GM12878 (cell line): ENCODE measurements around the gene NAGK. TPM values are rescaled to one million over a fixed set of nuclear protein-coding genes. Genes with fewer than 3 reads are reported as not detected.

Experiments
- ATAC-seq: fragments of 200-7000 bp; cut with Tn5 transposase; 3 replicates; pipeline ENCODE4 v1.9.1; 2020; ENCODE audit warnings: mild to moderate bottlenecking, moderate library complexity
- BruUV-seq: library from RNA; stranded (reverse); fragments of 400-500 nt; replicated peaks from 2 replicates; lab custom pipeline; 2021; lab: Mats Ljungman, UMichigan
- CTCF ChIA-PET: fragments of 300-600 bp; sonication (Branson Sonifier 250); formaldehyde crosslinking; extraction: SDS; loops from one replicate; lab custom pipeline; 2021; ENCODE audit warnings: inconsistent platforms; lab: Yijun Ruan, JAX
- POLR2A ChIA-PET: fragments of 350-600 bp; formaldehyde crosslinking; extraction: SDS; loops from one replicate; lab custom pipeline; 2021; ENCODE audit warnings: inconsistent platforms; lab: Charles Lee
- RAD21 ChIA-PET: fragments of 300-600 bp; sonication (Branson Sonifier 250); formaldehyde crosslinking; loops from one replicate; lab custom pipeline; 2023; ENCODE audit warnings: antibody characterized with exemption; ENCODE audit not compliant: unreplicated experiment; lab: Charles Lee
- SMC1A ChIA-PET: fragments of 300-600 bp; sonication (Branson Sonifier 250); formaldehyde crosslinking; loops from one replicate; lab custom pipeline; 2023; ENCODE audit not compliant: unreplicated experiment, uncharacterized antibody; lab: Charles Lee
- DNase-seq: peaks from one replicate; pipeline ENCODE4 v3.0.0-alpha.2; 2011; ENCODE audit warnings: low read depth, low spot score
- FAIRE-seq: peaks from 3 replicates; lab custom pipeline; 2011; peaks lifted over from hg19 to GRCh38; lab: Jason Lieb, UNC
- H2AFZ ChIP-seq: 2 replicates; pipeline ENCODE4 v1.6.0; 2011; ENCODE audit warnings: low read depth, low read length, control low read depth; ENCODE audit not compliant: control insufficient read depth
- H3K27ac ChIP-seq: 2 replicates; pipeline ENCODE4 v1.5.1; 2011; ENCODE audit warnings: control low read depth; ENCODE audit not compliant: control insufficient read depth, insufficient read depth
- H3K27me3 ChIP-seq, 2 experiments: replicated peaks in 1 of 2; 2 replicates each; pipeline versions ENCODE4 v1.6.0 to v1.6.1; 2011; ENCODE audit warnings: low read length in 1 of 2; ENCODE audit not compliant: control insufficient read depth in 2 of 2, insufficient read depth in 2 of 2
- H3K36me3 ChIP-seq, 2 experiments: 2 replicates each; pipeline ENCODE4 v1.5.1; 2011; ENCODE audit warnings: low read length in 1 of 2; ENCODE audit not compliant: control insufficient read depth in 2 of 2, insufficient read depth in 2 of 2
- H3K4me1 ChIP-seq: 2 replicates; pipeline ENCODE4 v1.6.1; 2011; ENCODE audit warnings: mild to moderate bottlenecking, low read length, moderate library complexity, mixed read lengths; ENCODE audit not compliant: control insufficient read depth, insufficient read depth
- H3K4me2 ChIP-seq: 2 replicates; pipeline ENCODE4 v1.6.0; 2011; ENCODE audit warnings: control low read depth; ENCODE audit not compliant: control insufficient read depth, insufficient read depth
- H3K4me3 ChIP-seq: fragments of 200-600 bp; sonication (generic); 2 replicates; pipeline ENCODE4 v1.5.1; 2016
- H3K79me2 ChIP-seq: 2 replicates; pipeline ENCODE4 v1.6.0; 2011; ENCODE audit warnings: low read length; ENCODE audit not compliant: control insufficient read depth, insufficient read depth
- H3K9ac ChIP-seq: 2 replicates; pipeline ENCODE4 v1.8.0; 2011; ENCODE audit warnings: low read length, control low read depth, mixed read lengths; ENCODE audit not compliant: control insufficient read depth, insufficient read depth
- H3K9me3 ChIP-seq: replicated peaks from 3 replicates; pipeline ENCODE4 v1.5.1; 2011; ENCODE audit warnings: mild to moderate bottlenecking, low read length; ENCODE audit not compliant: control insufficient read depth, insufficient read depth
- H4K20me1 ChIP-seq: 2 replicates; pipeline ENCODE4 v1.6.0; 2011; ENCODE audit not compliant: control insufficient read depth, insufficient read depth
- ATF7 ChIP-seq: fragments of 450-650 bp; IDR thresholded peaks from 2 replicates; pipeline ENCODE4 v1.6.1; 2016; ENCODE audit warnings: low read depth, mild to moderate bottlenecking
- EZH2 ChIP-seq: IDR thresholded peaks from 2 replicates; pipeline ENCODE4 v1.6.1; 2012; ENCODE audit warnings: low read depth, mild to moderate bottlenecking, control low read depth, inconsistent platforms, low read length, borderline replicate concordance; ENCODE audit not compliant: control insufficient read depth
- JUND ChIP-seq: IDR thresholded peaks from 2 replicates; pipeline ENCODE4 v1.6.1; 2012; ENCODE audit warnings: low read depth, mild to moderate bottlenecking, low read length, improper control_type of control experiment, moderate library complexity
- MYB ChIP-seq: fragments of 150-350 bp; IDR thresholded peaks from 2 replicates; pipeline ENCODE4 v1.6.1; 2014; ENCODE audit warnings: mild to moderate bottlenecking, low read depth, low read length, borderline replicate concordance
- NR2C2 ChIP-seq: IDR thresholded peaks from 2 replicates; pipeline ENCODE4 v1.6.1; 2011; ENCODE audit warnings: borderline replicate concordance, low read depth; ENCODE audit not compliant: control insufficient read depth, insufficient read length
- POU2F2 ChIP-seq: IDR thresholded peaks from 3 replicates; pipeline ENCODE4 v1.6.1; 2011; ENCODE audit warnings: low read depth, mild to moderate bottlenecking, low read length, borderline replicate concordance
- PRDM15 ChIP-seq: fragments of 450-650 bp; formaldehyde crosslinking; IDR thresholded peaks from 2 replicates; pipeline ENCODE4 v1.4.0; 2020; ENCODE audit warnings: mild to moderate bottlenecking, moderate library complexity
- SIX5 ChIP-seq: IDR thresholded peaks from 2 replicates; pipeline ENCODE4 v1.6.1; 2011; ENCODE audit warnings: mild to moderate bottlenecking, low read depth, low read length, moderate library complexity; ENCODE audit not compliant: severe bottlenecking
- SMARCA5 ChIP-seq: fragments of 450-650 bp; IDR thresholded peaks from 2 replicates; pipeline ENCODE4 v1.6.1; 2017; ENCODE audit warnings: mild to moderate bottlenecking
- SMC3 ChIP-seq: IDR thresholded peaks from 2 replicates; pipeline ENCODE4 v1.6.1; 2011; ENCODE audit warnings: low read length, improper control_type of control experiment, borderline replicate concordance
- TAF1 ChIP-seq: IDR thresholded peaks from 2 replicates; pipeline ENCODE4 v1.6.1; 2011; ENCODE audit warnings: mild to moderate bottlenecking, low read depth, low read length, borderline replicate concordance
- WGBS: methylation state at CpG from one replicate; pipeline ENCODE4 v1.1.6; 2016; ENCODE audit warnings: low lambda C conversion rate; ENCODE audit not compliant: insufficient replicate concordance, insufficient coverage; ENCODE audit errors: missing lambda C conversion rate; 5-methylcytosine and 5-hydroxymethylcytosine counted together
- in situ Hi-C: fragments of 300-500 bp; cut with MboI; formaldehyde crosslinking; loops from 9 replicates; pipeline ENCODE4 v1.14.3; 2018; ENCODE audit warnings: mixed read lengths
- intact Hi-C: fragments of 100-400 bp; cut with micrococcal nuclease; formaldehyde crosslinking; loops from one replicate; pipeline ENCODE4 v1.14.2; 2022; ENCODE audit not compliant: unreplicated experiment
- polyA plus RNA-seq, 11 experiments: library from polyadenylated mRNA; depleted of rRNA in 4 of 11; unstranded in 6 of 11; stranded (reverse) in 5 of 11; fragments of >200 nt; fragmentation: Nextera tagmentation in 4 of 11; fragmentation: Illumina TruSeq in 1 of 11; extraction: Ambion mirVana in 4 of 11; extraction: Trizol in 1 of 11; gene quantifications; 1 replicate in 1 of 11; 2 replicates in 10 of 11; pipeline versions ENCODE4 v1.2.1 to v1.2.3, GENCODE V29; 2011 to 2016; ENCODE audit warnings: inconsistent platforms in 2 of 11, missing spikeins in 2 of 11, low read depth in 1 of 11
- total RNA-seq, 4 experiments: library from RNA; depleted of rRNA in 3 of 4; stranded (reverse); fragments of >200 nt in 3 of 4; fragmentation: Illumina TruSeq in 1 of 4; extraction: Trizol in 1 of 4; gene quantifications; 2 replicates each; pipeline versions ENCODE4 v1.2.1 to v1.2.3, GENCODE V29; 2013 to 2021

Gene NAGK
- total and polyA plus RNA-seq, 10 of the 15 experiments (the other 5 are each of a cell fraction or from before 2014, with no cell fraction given), result 67.7 to 137 (median 115) TPM

GRCh38 chr2:71113843-71114242 lies 45.4 kb downstream of the NAGK start:
- no peak for FAIRE-seq
- Histone ChIP-seq H2AFZ (no peak overlapping the region), H3K27me3 (no peaks in the 10 kb centered on the region), H3K79me2 (no peaks in the 10 kb centered on the region), H3K27ac (no peak overlapping the region), H3K36me3 (peaks cover 1% of the 10 kb centered on the region in 2 experiments; a peak in 2 of 4 replicates), H3K4me1 (no peaks in the 10 kb centered on the region), H4K20me1 (no peaks in the 10 kb centered on the region), H3K9ac (no peak overlapping the region), H3K9me3 (no peaks in the 10 kb centered on the region), H3K4me3 (no peak overlapping the region), H3K4me2 (no peak overlapping the region)
- CTCF ChIA-PET, result interaction anchor here (5.3 kb wide), 1 partner anchor 13 kb away, joined by 37 read pairs; no protein-coding TSS in a partner anchor
- in situ Hi-C loops, result no loop called here
- no peak for DNase-seq
- 91% methylated on average over 1 of the region's 1 CpG for WGBS
- POLR2A ChIA-PET, result no interaction called here
- TF ChIP-seq POU2F2 (no peak), SIX5 (no peak)
- no TSS peak for BruUV-seq
- RAD21 ChIA-PET, result interaction anchor here (1.2 kb wide), 1 partner anchor 13 kb away, joined by 3 read pairs; no protein-coding TSS in a partner anchor
- no peak for ATAC-seq
- intact Hi-C loops, result no loop called here
- SMC1A ChIA-PET, result interaction anchor here (1.2 to 2.3 kb wide), 3 partner anchors 11 to 13 kb away, joined by 4 to 8 read pairs (median 4); no protein-coding TSS in a partner anchor

- intact Hi-C loops, result no loop called here
- no peak overlapping the region for H3K4me3 ChIP-seq
- no peaks in the 10 kb centered on the region for H3K79me2 ChIP-seq
- H3K27ac ChIP-seq, result no peak overlapping the region
- no peak overlapping the region for H2AFZ ChIP-seq
- H3K4me1 ChIP-seq, result no peaks in the 10 kb centered on the region
- H4K20me1 ChIP-seq, result no peaks in the 10 kb centered on the region
- no peak for TF ChIP-seq TAF1
- TF ChIP-seq ATF7, result no peak
- TF ChIP-seq PRDM15, result no peak
- TF ChIP-seq NR2C2, result no peak
- no peak for TF ChIP-seq SMC3
- no peak for TF ChIP-seq JUND
- no peak for TF ChIP-seq SMARCA5
- TF ChIP-seq MYB, result no peak
- TF ChIP-seq EZH2, result no peak
- no peak for FAIRE-seq
- ATAC-seq, result no peak
- ChIA-PET CTCF (interaction anchor here (0.6 to 1.5 kb wide), 2 partner anchors 16 to 254 kb away, joined by 4 to 6 read pairs; no protein-coding TSS in a partner anchor), POLR2A (no interaction called here), RAD21 (no interaction called here), SMC1A (interaction anchor here (0.7 to 1.0 kb wide), 2 partner anchors 10 to 38 kb away, joined by 3 read pairs; no protein-coding TSS in a partner anchor)
- H3K9ac ChIP-seq, result no peak overlapping the region
- no peaks in the 10 kb centered on the region for H3K9me3 ChIP-seq
- H3K36me3 ChIP-seq, result peaks cover 1 to 16% of the 10 kb centered on the region in 2 experiments; a peak in 3 of 4 replicates
- no TSS peak for BruUV-seq
- DNase-seq, result no peak
- in situ Hi-C loops, result no loop called here
- H3K4me2 ChIP-seq, result no peak overlapping the region
- H3K27me3 ChIP-seq, result no peaks in the 10 kb centered on the region
These were observed 48.6 kb downstream of the NAGK start for GRCh38 chr2:71117063-71117462.
